GM12878 (cell line): ENCODE results near the gene TTC39C. TPM values are rescaled to one million over a fixed set of nuclear protein-coding genes. Genes with fewer than 3 reads are reported as not detected.

ENCODE experiments used
- ATAC-seq: fragments of 200-7000 bp; cut with Tn5 transposase; 3 replicates; pipeline ENCODE4 v1.9.1; 2020; ENCODE audit warnings: mild to moderate bottlenecking, moderate library complexity
- BruUV-seq: library from RNA; stranded (reverse); fragments of 400-500 nt; replicated peaks from 2 replicates; lab custom pipeline; 2021; lab: Mats Ljungman, UMichigan
- CTCF ChIA-PET: fragments of 300-600 bp; sonication (Branson Sonifier 250); formaldehyde crosslinking; extraction: SDS; loops from one replicate; lab custom pipeline; 2021; ENCODE audit warnings: inconsistent platforms; lab: Yijun Ruan, JAX
- POLR2A ChIA-PET: fragments of 350-600 bp; formaldehyde crosslinking; extraction: SDS; loops from one replicate; lab custom pipeline; 2021; ENCODE audit warnings: inconsistent platforms; lab: Charles Lee
- RAD21 ChIA-PET: fragments of 300-600 bp; sonication (Branson Sonifier 250); formaldehyde crosslinking; loops from one replicate; lab custom pipeline; 2023; ENCODE audit warnings: antibody characterized with exemption; ENCODE audit not compliant: unreplicated experiment; lab: Charles Lee
- SMC1A ChIA-PET: fragments of 300-600 bp; sonication (Branson Sonifier 250); formaldehyde crosslinking; loops from one replicate; lab custom pipeline; 2023; ENCODE audit not compliant: unreplicated experiment, uncharacterized antibody; lab: Charles Lee
- DNase-seq: peaks from one replicate; pipeline ENCODE4 v3.0.0-alpha.2; 2011; ENCODE audit warnings: low read depth, low spot score
- FAIRE-seq: peaks from 3 replicates; lab custom pipeline; 2011; peaks lifted over from hg19 to GRCh38; lab: Jason Lieb, UNC
- H2AFZ ChIP-seq: 2 replicates; pipeline ENCODE4 v1.6.0; 2011; ENCODE audit warnings: low read depth, low read length, control low read depth; ENCODE audit not compliant: control insufficient read depth
- H3K27ac ChIP-seq: 2 replicates; pipeline ENCODE4 v1.5.1; 2011; ENCODE audit warnings: control low read depth; ENCODE audit not compliant: control insufficient read depth, insufficient read depth
- H3K27me3 ChIP-seq, 2 experiments: replicated peaks in 1 of 2; 2 replicates each; pipeline versions ENCODE4 v1.6.0 to v1.6.1; 2011; ENCODE audit warnings: low read length in 1 of 2; ENCODE audit not compliant: control insufficient read depth in 2 of 2, insufficient read depth in 2 of 2
- H3K36me3 ChIP-seq, 2 experiments: 2 replicates each; pipeline ENCODE4 v1.5.1; 2011; ENCODE audit warnings: low read length in 1 of 2; ENCODE audit not compliant: control insufficient read depth in 2 of 2, insufficient read depth in 2 of 2
- H3K4me1 ChIP-seq: 2 replicates; pipeline ENCODE4 v1.6.1; 2011; ENCODE audit warnings: mild to moderate bottlenecking, low read length, moderate library complexity, mixed read lengths; ENCODE audit not compliant: control insufficient read depth, insufficient read depth
- H3K4me2 ChIP-seq: 2 replicates; pipeline ENCODE4 v1.6.0; 2011; ENCODE audit warnings: control low read depth; ENCODE audit not compliant: control insufficient read depth, insufficient read depth
- H3K4me3 ChIP-seq: fragments of 200-600 bp; sonication (generic); 2 replicates; pipeline ENCODE4 v1.5.1; 2016
- H3K79me2 ChIP-seq: 2 replicates; pipeline ENCODE4 v1.6.0; 2011; ENCODE audit warnings: low read length; ENCODE audit not compliant: control insufficient read depth, insufficient read depth
- H3K9ac ChIP-seq: 2 replicates; pipeline ENCODE4 v1.8.0; 2011; ENCODE audit warnings: low read length, control low read depth, mixed read lengths; ENCODE audit not compliant: control insufficient read depth, insufficient read depth
- H3K9me3 ChIP-seq: replicated peaks from 3 replicates; pipeline ENCODE4 v1.5.1; 2011; ENCODE audit warnings: mild to moderate bottlenecking, low read length; ENCODE audit not compliant: control insufficient read depth, insufficient read depth
- H4K20me1 ChIP-seq: 2 replicates; pipeline ENCODE4 v1.6.0; 2011; ENCODE audit not compliant: control insufficient read depth, insufficient read depth
- RUNX3 ChIP-seq: IDR thresholded peaks from 2 replicates; pipeline ENCODE4 v1.6.1; 2012; ENCODE audit warnings: low read length, inconsistent platforms
- SPI1 ChIP-seq: IDR thresholded peaks from 2 replicates; pipeline ENCODE4 v1.6.1; 2011; ENCODE audit warnings: low read depth, mild to moderate bottlenecking, low read length, moderate library complexity, borderline replicate concordance; ENCODE audit not compliant: insufficient read depth
- SREBF2 ChIP-seq: IDR thresholded peaks from 2 replicates; pipeline ENCODE4 v1.6.1; 2012; ENCODE audit warnings: mild to moderate bottlenecking, low read length
- ZNF217 ChIP-seq: fragments of 450-650 bp; IDR thresholded peaks from 2 replicates; pipeline ENCODE4 v1.6.1; 2017; ENCODE audit warnings: antibody characterized with exemption, mild to moderate bottlenecking
- ZNF384 ChIP-seq: IDR thresholded peaks from 2 replicates; pipeline ENCODE4 v1.6.1; 2012; ENCODE audit warnings: low read depth, mild to moderate bottlenecking, low read length, improper control_type of control experiment, borderline replicate concordance
- ZNF687 ChIP-seq: fragments of 450-650 bp; IDR thresholded peaks from 2 replicates; pipeline ENCODE4 v1.6.1; 2017; ENCODE audit warnings: mild to moderate bottlenecking, moderate library complexity
- WGBS: methylation state at CpG from one replicate; pipeline ENCODE4 v1.1.6; 2016; ENCODE audit warnings: low lambda C conversion rate; ENCODE audit not compliant: insufficient replicate concordance, insufficient coverage; ENCODE audit errors: missing lambda C conversion rate; 5-methylcytosine and 5-hydroxymethylcytosine counted together
- in situ Hi-C: fragments of 300-500 bp; cut with MboI; formaldehyde crosslinking; loops from 9 replicates; pipeline ENCODE4 v1.14.3; 2018; ENCODE audit warnings: mixed read lengths
- intact Hi-C: fragments of 100-400 bp; cut with micrococcal nuclease; formaldehyde crosslinking; loops from one replicate; pipeline ENCODE4 v1.14.2; 2022; ENCODE audit not compliant: unreplicated experiment
- polyA plus RNA-seq, 11 experiments: library from polyadenylated mRNA; depleted of rRNA in 4 of 11; unstranded in 6 of 11; stranded (reverse) in 5 of 11; fragments of >200 nt; fragmentation: Nextera tagmentation in 4 of 11; fragmentation: Illumina TruSeq in 1 of 11; extraction: Ambion mirVana in 4 of 11; extraction: Trizol in 1 of 11; gene quantifications; 1 replicate in 1 of 11; 2 replicates in 10 of 11; pipeline versions ENCODE4 v1.2.1 to v1.2.3, GENCODE V29; 2011 to 2016; ENCODE audit warnings: inconsistent platforms in 2 of 11, missing spikeins in 2 of 11, low read depth in 1 of 11
- total RNA-seq, 4 experiments: library from RNA; depleted of rRNA in 3 of 4; stranded (reverse); fragments of >200 nt in 3 of 4; fragmentation: Illumina TruSeq in 1 of 4; extraction: Trizol in 1 of 4; gene quantifications; 2 replicates each; pipeline versions ENCODE4 v1.2.1 to v1.2.3, GENCODE V29; 2013 to 2021

The TTC39C gene
- total and polyA plus RNA-seq, 10 of the 15 experiments (the other 5 are each of a cell fraction or from before 2014, with no cell fraction given) = 21.1 to 91.0 (median 64.8) TPM

- 19% methylated on average over 7 of the region's 7 CpGs for whole genome bisulfite sequencing
- H3K4me3 ChIP-seq = no peak overlapping the region
- peak overlapping the region; percentile 26; the same call in 1 of the 2 replicates for H3K27ac ChIP-seq
- H3K4me1 ChIP-seq = peaks cover 36% of the 10 kb centered on the region
- BruUV-seq = no TSS peak
- H3K79me2 ChIP-seq = no peaks in the 10 kb centered on the region
- TF ChIP-seq RUNX3 (peak; percentile 67), ZNF687 (peak; percentile 81), SPI1 (peak; percentile 11; the same call in 1 of the 2 replicates), ZNF384 (peak; percentile 15; the same call in 1 of the 2 replicates), ZNF217 (no peak), SREBF2 (no peak)
- H2AFZ ChIP-seq = peak overlapping the region; percentile 59
- in situ Hi-C loops = no loop called here
- ChIA-PET POLR2A (interaction anchor here (0.6 to 0.8 kb wide), 3 partner anchors 11 to 36 kb away, joined by 3 read pairs; no protein-coding TSS in a partner anchor), CTCF (interaction anchor here (1.2 to 1.4 kb wide), 3 partner anchors 33 to 52 kb away, joined by 3 to 4 read pairs (median 3); no protein-coding TSS in a partner anchor), SMC1A (interaction anchor here (0.9 to 1.6 kb wide), 3 partner anchors 11 to 27 kb away, joined by 3 to 7 read pairs (median 4); no protein-coding TSS in a partner anchor), RAD21 (no interaction called here)
- ATAC-seq (peak; percentile 39), FAIRE-seq (no peak), DNase-seq (peak; percentile 42)
- intact Hi-C loops = loop anchor here (2.0 kb wide), 1 partner anchor 38 kb away; no protein-coding TSS in a partner anchor
- no peaks in the 10 kb centered on the region for H4K20me1 ChIP-seq
- no peaks in the 10 kb centered on the region for H3K9me3 ChIP-seq
- no peaks in the 10 kb centered on the region for H3K27me3 ChIP-seq
- H3K9ac ChIP-seq = no peak overlapping the region
- H3K36me3 ChIP-seq = no peaks in the 10 kb centered on the region
- H3K4me2 ChIP-seq = 0 out of 2 replicates have a peak overlapping the region, but pooled peaks have one; percentile 14
Measured at GRCh38 chr18:23970161-23971096, 44.1 kb upstream of the TTC39C start.
